K562 (cell line): ENCODE data around the gene RPL3. TPM values are rescaled to one million over a fixed set of nuclear protein-coding genes. Genes with fewer than 3 reads are reported as not detected.

ENCODE experiments used
- BACH1 ChIP-seq: fragments of 200-800 bp; sonication (Bioruptor generic); IDR thresholded peaks from 2 replicates; pipeline ENCODE4 v1.6.1; 2016; ENCODE audit warnings: missing genetic modification characterization, missing compliant biosample characterization
- CCAR2 ChIP-seq: fragments of 200-400 bp; formaldehyde crosslinking; IDR thresholded peaks from 2 replicates; pipeline ENCODE4 v1.6.1; 2017; ENCODE audit warnings: mild to moderate bottlenecking, low read depth, low read length
- E2F6 ChIP-seq, 2 experiments: IDR thresholded peaks; 2 replicates each; pipeline ENCODE4 v1.6.1; 2011; ENCODE audit warnings: borderline replicate concordance in 1 of 2, control low read depth in 1 of 2, low read depth in 1 of 2, low read length in 1 of 2, mild to moderate bottlenecking in 1 of 2, mixed read lengths in 1 of 2, moderate library complexity in 1 of 2; ENCODE audit not compliant: insufficient read depth in 1 of 2, insufficient read length in 1 of 2, poor library complexity in 1 of 2, severe bottlenecking in 1 of 2; ENCODE audit errors: extremely low read depth in 1 of 2
- HCFC1 ChIP-seq: IDR thresholded peaks from 2 replicates; pipeline ENCODE4 v1.6.1; 2012; ENCODE audit warnings: low read depth, low read length, improper control_type of control experiment
- HINFP ChIP-seq: fragments of 450-650 bp; conservative IDR thresholded peaks from 2 replicates; pipeline ENCODE4 v1.6.1; 2016; ENCODE audit warnings: missing genetic modification characterization, low read depth, mild to moderate bottlenecking, control low read depth, missing compliant biosample characterization
- HMGN3 ChIP-seq: IDR thresholded peaks from 2 replicates; pipeline ENCODE4 v1.6.1; 2011; ENCODE audit warnings: borderline replicate concordance, low read depth, mild to moderate bottlenecking, mixed read lengths, low read length; ENCODE audit not compliant: insufficient read length; ENCODE audit errors: extremely low read depth
- HNRNPL ChIP-seq: fragments of 200-400 bp; formaldehyde crosslinking; IDR thresholded peaks from 2 replicates; pipeline ENCODE4 v1.6.1; 2017; ENCODE audit warnings: low read depth, mild to moderate bottlenecking, low read length
- HNRNPUL1 ChIP-seq: fragments of 200-400 bp; formaldehyde crosslinking; IDR thresholded peaks from 2 replicates; pipeline ENCODE4 v1.6.1; 2017; ENCODE audit warnings: low read length
- KDM1A ChIP-seq, 2 experiments: fragments of 450-650 bp; IDR thresholded peaks; 2 replicates each; pipeline ENCODE4 v1.6.1; 2016; ENCODE audit warnings: mild to moderate bottlenecking in 2 of 2
- NR2C1 ChIP-seq, 2 experiments: fragments of 450-650 bp; IDR thresholded peaks; 2 replicates each; pipeline ENCODE4 v1.6.1; 2017; ENCODE audit warnings: mild to moderate bottlenecking in 2 of 2, antibody characterized with exemption in 1 of 2, inconsistent platforms in 1 of 2, missing compliant biosample characterization in 1 of 2, missing genetic modification characterization in 1 of 2
- PHF8 ChIP-seq: fragments of 200-600 bp; sonication (generic); IDR thresholded peaks from 2 replicates; pipeline ENCODE4 v1.6.1; 2012; ENCODE audit warnings: mixed run types, mild to moderate bottlenecking, inconsistent platforms, low read length, moderate library complexity, borderline replicate concordance
- POLR2A ChIP-seq: fragments of 450-650 bp; conservative IDR thresholded peaks from 2 replicates; pipeline ENCODE4 v1.6.1; 2016
- POLR2B ChIP-seq: fragments of 450-650 bp; IDR thresholded peaks from 2 replicates; pipeline ENCODE4 v1.6.1; 2018; ENCODE audit warnings: low read depth; ENCODE audit not compliant: partially characterized antibody
- RB1 ChIP-seq: fragments of 450-650 bp; IDR thresholded peaks from 2 replicates; pipeline ENCODE4 v1.6.1; 2017; ENCODE audit warnings: low read depth, mild to moderate bottlenecking
- SMAD4 ChIP-seq: fragments of 250-450 bp; sonication (Bioruptor Pico); conservative IDR thresholded peaks from 2 replicates; pipeline ENCODE4 v1.8.0; 2021; ENCODE audit warnings: inconsistent platforms, mild to moderate bottlenecking, moderate library complexity
- SMARCC2 ChIP-seq: fragments of 450-650 bp; IDR thresholded peaks from 2 replicates; pipeline ENCODE4 v1.6.1; 2017; ENCODE audit warnings: antibody characterized with exemption, moderate library complexity, mild to moderate bottlenecking, low read depth
- TAL1 ChIP-seq: fragments of 450-650 bp; IDR thresholded peaks from 2 replicates; pipeline ENCODE4 v1.6.1; 2016; ENCODE audit warnings: mild to moderate bottlenecking
- ZHX1 ChIP-seq: fragments of 150-350 bp; conservative IDR thresholded peaks from 2 replicates; pipeline ENCODE4 v1.6.1; 2014; ENCODE audit warnings: low read length
- ZKSCAN8 ChIP-seq: fragments of 200-800 bp; sonication (Bioruptor generic); IDR thresholded peaks from 2 replicates; pipeline ENCODE4 v1.6.1; 2016; ENCODE audit warnings: missing genetic modification characterization, missing compliant biosample characterization
- ZNF277 ChIP-seq: fragments of 250-450 bp; sonication (Bioruptor Pico); IDR thresholded peaks from 2 replicates; pipeline ENCODE4 v1.8.0; 2022; ENCODE audit warnings: inconsistent platforms, mild to moderate bottlenecking, moderate library complexity, borderline replicate concordance
- polyA plus RNA-seq, 8 experiments: library from polyadenylated mRNA; depleted of rRNA in 4 of 8; stranded (reverse) in 5 of 8; unstranded in 3 of 8; fragments of >200 nt; fragmentation: Nextera tagmentation in 2 of 8; fragmentation: Illumina TruSeq in 1 of 8; extraction: Ambion mirVana in 2 of 8; extraction: Trizol in 1 of 8; gene quantifications; 2 replicates each; pipeline versions ENCODE4 v1.2.1 to v1.2.3, GENCODE V29; 2011 to 2014; ENCODE audit warnings: inconsistent platforms in 1 of 8, missing spikeins in 1 of 8
- total RNA-seq, 7 experiments: library from RNA; depleted of rRNA in 6 of 7; stranded (reverse); fragments of >200 nt in 6 of 7; fragmentation: Illumina TruSeq in 2 of 7; extraction: Trizol in 2 of 7; gene quantifications; 2 replicates each; pipeline versions ENCODE4 v1.2.1 to v1.2.3, GENCODE V29; 2011 to 2021; ENCODE audit warnings: low replicate concordance in 1 of 7

RPL3 gene
- total and polyA plus RNA-seq, 9 of the 15 experiments (the other 6 are each of a cell fraction or from before 2014, with no cell fraction given): 1,624 to 4,066 (median 2,565) TPM

GRCh38 chr22:39283322-39284141, 35.9 kb downstream of the RPL3 start (continued):
- TF ChIP-seq BACH1 (tag) (peak; percentile 79; the same call in 1 of the 2 replicates), RB1 (peak; percentile 42; the same call in 1 of the 2 replicates), ZNF277 (no peak), HMGN3 (peak; percentile 91), PHF8 (peak; percentile 8; the same call in 1 of the 2 replicates), TAL1 (peak; percentile 49; the same call in 1 of the 2 replicates), ZKSCAN8 (CRISPR knock-in tag) (peak; percentile 33; the same call in 1 of the 2 replicates), HINFP (0 out of 2 replicates have a peak, but pooled peaks have one; percentile 11), ZHX1 (no peak), E2F6 (IDR thresholded peaks at IDR 0.05; ENCODE audit: borderline replicate concordance in 1 of 2, extremely low read depth in 1 of 2, insufficient read depth in 1 of 2, insufficient read length in 1 of 2, low read depth in 1 of 2, low read length in 1 of 2, poor library complexity in 1 of 2, severe bottlenecking in 1 of 2) (peak; percentile 18 to 65), SMAD4 (CRISPR knock-in tag) (peak; percentile 65), HNRNPL (peak; percentile 88), NR2C1 (IDR thresholded peaks at IDR 0.05) (no peak), NR2C1 (tag; IDR thresholded peaks at IDR 0.05) (peak; percentile 57), KDM1A (IDR thresholded peaks at IDR 0.05) (0 out of 4 replicates have a peak, but pooled peaks of 1 of the 2 experiments have one; percentile 12), SMARCC2 (peak; percentile 65; the same call in 1 of the 2 replicates), HNRNPUL1 (no peak), HCFC1 (no peak), POLR2B (no peak), POLR2A (0 out of 2 replicates have a peak, but pooled peaks have one; percentile 43), CCAR2 (no peak)
